Retinal pigment epithelial cell (primary cell): ENCODE results near the gene SHANK3.

Source experiments
- DNase-seq: peaks from one replicate; pipeline ENCODE4 v3.0.0-alpha.2; 2010; ENCODE audit warnings: low read depth
- H3K4me3 ChIP-seq: 2 replicates; pipeline ENCODE4 v1.5.1; 2011; ENCODE audit warnings: mild to moderate bottlenecking, low read length, control low read depth, moderate library complexity
- CTCF ChIP-seq: conservative IDR thresholded peaks from 2 replicates; pipeline ENCODE4 v1.5.1; 2011; ENCODE audit warnings: low read depth, low read length, control low read depth, inconsistent platforms

Gene SHANK3

GRCh38 chr22:50684986-50685385 is 12.4 kb downstream of the SHANK3 start:
- TF ChIP-seq CTCF = no peak
- no peak overlapping the region for H3K4me3 ChIP-seq
- DNase-seq = no peak

- DNase-seq = no peak
- no peak overlapping the region for H3K4me3 ChIP-seq
- TF ChIP-seq CTCF = no peak
Observed at GRCh38 chr22:50686794-50687193, 14.2 kb downstream of the SHANK3 start.

- DNase-seq = no peak
- no peak overlapping the region for H3K4me3 ChIP-seq
- no peak for TF ChIP-seq CTCF
Observed at GRCh38 chr22:50687829-50688228, 15.2 kb downstream of the SHANK3 start.

- no peak for DNase-seq
- no peak overlapping the region for H3K4me3 ChIP-seq
- no peak for TF ChIP-seq CTCF
Observed at GRCh38 chr22:50688448-50688847, 15.8 kb downstream of the SHANK3 start.

- H3K4me3 ChIP-seq = no peak overlapping the region
- DNase-seq = no peak
- TF ChIP-seq CTCF = peak; percentile 56
Observed at GRCh38 chr22:50691521-50691920, 18.9 kb downstream of the SHANK3 start.

- H3K4me3 ChIP-seq = no peak overlapping the region
- no peak for DNase-seq
- no peak for TF ChIP-seq CTCF
Observed at GRCh38 chr22:50693462-50693861, 20.8 kb downstream of the SHANK3 start.

GRCh38 chr22:50694099-50694605 is 21.5 kb downstream of the SHANK3 start:
- no peak for DNase-seq
- H3K4me3 ChIP-seq = no peak overlapping the region
- peak; percentile 24 for TF ChIP-seq CTCF
